Stimulated activated naive CD8-positive, alpha-beta T cell treated with anti-CD3 and anti-CD28 coated beads, Interleukin-15, Interleukin-2, amounts not matched to agents 100 ng/mL and 50 ng/mL, for 24 hours (primary cell): ENCODE data around the gene FOXJ1.

Source experiments
- H3K27ac Mint-ChIP-seq: one replicate; pipeline ENCODE4 v1.8.0; 2021; ENCODE audit warnings: mild to moderate bottlenecking, mixed read lengths
- H3K27me3 Mint-ChIP-seq: one replicate; pipeline ENCODE4 v1.8.0; 2021; ENCODE audit warnings: mixed read lengths
- H3K36me3 Mint-ChIP-seq: one replicate; pipeline ENCODE4 v1.8.0; 2021; ENCODE audit warnings: low read depth, mixed read lengths
- H3K4me1 Mint-ChIP-seq: one replicate; pipeline ENCODE4 v1.8.0; 2021; ENCODE audit warnings: low read depth, mixed read lengths
- H3K4me3 Mint-ChIP-seq: one replicate; pipeline ENCODE4 v1.8.0; 2021; ENCODE audit warnings: mild to moderate bottlenecking, mixed read lengths
- H3K9me3 Mint-ChIP-seq: one replicate; pipeline ENCODE4 v1.8.0; 2021; ENCODE audit warnings: mixed read lengths

The FOXJ1 gene

GRCh38 chr17:76125391-76125675, 15.7 kb downstream of the FOXJ1 start:
- H3K9me3 Mint-ChIP-seq = no peaks in the 10 kb centered on the region
- H3K27ac Mint-ChIP-seq = no peak overlapping the region
- H3K4me3 Mint-ChIP-seq = no peak overlapping the region
- no peaks in the 10 kb centered on the region for H3K27me3 Mint-ChIP-seq
- no peaks in the 10 kb centered on the region for H3K36me3 Mint-ChIP-seq
- peaks cover 20% of the 10 kb centered on the region for H3K4me1 Mint-ChIP-seq

GRCh38 chr17:76124582-76125390, 16.3 kb downstream of the FOXJ1 start:
- Mint-ChIP-seq H3K36me3 (no peaks in the 10 kb centered on the region), H3K27ac (peak overlapping the region; percentile 5), H3K9me3 (no peaks in the 10 kb centered on the region), H3K27me3 (no peaks in the 10 kb centered on the region), H3K4me3 (no peak overlapping the region), H3K4me1 (peaks cover 20% of the 10 kb centered on the region)

GRCh38 chr17:76123749-76124581, 17.1 kb downstream of the FOXJ1 start:
- H3K27ac Mint-ChIP-seq = no peak overlapping the region
- no peaks in the 10 kb centered on the region for H3K36me3 Mint-ChIP-seq
- H3K4me1 Mint-ChIP-seq = peaks cover 20% of the 10 kb centered on the region
- no peaks in the 10 kb centered on the region for H3K9me3 Mint-ChIP-seq
- H3K27me3 Mint-ChIP-seq = no peaks in the 10 kb centered on the region
- no peak overlapping the region for H3K4me3 Mint-ChIP-seq

GRCh38 chr17:76123191-76123499, 17.9 kb downstream of the FOXJ1 start:
- Mint-ChIP-seq H3K4me1 (peaks cover 20% of the 10 kb centered on the region), H3K27me3 (no peaks in the 10 kb centered on the region), H3K9me3 (no peaks in the 10 kb centered on the region), H3K27ac (peak overlapping the region; percentile 68), H3K36me3 (no peaks in the 10 kb centered on the region), H3K4me3 (no peak overlapping the region)

DNA sequence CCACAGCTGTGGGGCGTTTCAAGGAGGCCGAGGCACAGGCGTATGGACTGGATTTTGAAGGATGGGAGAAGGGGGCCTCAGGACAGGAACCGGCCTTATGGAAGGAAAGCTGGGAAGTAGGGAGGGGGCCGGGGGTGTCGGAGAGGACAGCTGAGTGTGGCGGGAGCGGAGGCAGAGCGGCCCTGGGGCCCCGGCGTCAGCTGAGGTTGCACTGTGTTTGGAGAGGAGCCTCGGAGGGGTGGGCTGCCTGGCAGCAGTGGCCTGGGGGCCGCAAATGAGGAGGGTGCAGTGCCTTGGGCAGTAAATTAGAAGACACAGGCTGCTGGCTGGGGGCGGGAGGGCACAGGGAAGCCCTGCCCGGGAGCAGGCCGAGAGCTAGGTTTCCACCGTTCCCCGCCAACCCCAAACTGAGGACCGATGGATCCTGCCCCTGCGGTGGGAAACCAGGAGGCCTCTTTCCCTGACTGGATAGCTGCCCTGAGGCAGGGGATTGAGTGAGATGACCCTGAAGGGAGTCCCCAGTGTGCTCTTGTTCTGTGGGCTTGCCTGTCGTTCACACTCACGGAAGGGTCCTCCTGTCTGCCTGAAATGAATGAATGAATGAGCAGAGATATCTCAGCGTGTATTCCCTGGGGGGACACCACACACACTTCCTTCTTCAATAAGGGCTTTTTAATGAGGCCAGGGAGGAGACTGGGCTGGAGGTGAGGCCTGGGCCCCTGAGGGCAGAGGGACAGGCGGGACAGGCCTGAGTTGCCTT, 18.4 kb downstream of the FOXJ1 start:
- H3K27ac Mint-ChIP-seq = peak overlapping the region; percentile 68

DNA sequence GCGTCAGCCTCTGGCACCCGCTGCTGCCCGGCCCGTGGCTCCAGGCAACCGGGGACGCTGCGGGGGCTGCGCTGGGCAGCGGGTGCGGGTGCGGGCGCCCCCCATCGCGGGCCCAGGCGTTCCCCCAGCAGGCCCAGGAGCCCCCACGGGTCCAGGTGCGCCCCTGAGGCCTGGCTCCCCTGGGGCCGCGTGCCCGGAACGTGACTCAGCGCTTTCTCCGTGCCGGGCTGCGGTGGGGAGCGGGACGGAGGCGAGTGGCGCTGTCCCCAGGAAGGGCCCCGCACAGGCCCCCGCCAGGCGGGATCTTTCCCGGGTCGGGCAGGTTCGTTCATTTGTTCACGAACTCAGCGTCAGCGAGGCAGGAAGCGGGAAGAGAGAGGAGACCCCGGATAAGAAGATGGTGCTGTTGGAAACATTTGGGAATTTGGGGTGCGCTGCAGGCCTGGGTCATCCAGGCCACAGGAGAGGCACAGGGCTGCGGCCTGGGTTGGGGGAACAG, 19.1 kb downstream of the FOXJ1 start:
- Mint-ChIP-seq H3K4me1 (peaks cover 16% of the 10 kb centered on the region), H3K9me3 (no peaks in the 10 kb centered on the region), H3K27me3 (no peaks in the 10 kb centered on the region), H3K4me3 (no peak overlapping the region), H3K36me3 (no peaks in the 10 kb centered on the region), H3K27ac (peak overlapping the region; percentile 66)

More for the DNA sequence above, 18.4 kb downstream of the FOXJ1 start:
- H3K36me3 Mint-ChIP-seq = no peaks in the 10 kb centered on the region
- no peaks in the 10 kb centered on the region for H3K9me3 Mint-ChIP-seq
- H3K27me3 Mint-ChIP-seq = no peaks in the 10 kb centered on the region
- H3K4me3 Mint-ChIP-seq = no peak overlapping the region
- peaks cover 20% of the 10 kb centered on the region for H3K4me1 Mint-ChIP-seq

DNA sequence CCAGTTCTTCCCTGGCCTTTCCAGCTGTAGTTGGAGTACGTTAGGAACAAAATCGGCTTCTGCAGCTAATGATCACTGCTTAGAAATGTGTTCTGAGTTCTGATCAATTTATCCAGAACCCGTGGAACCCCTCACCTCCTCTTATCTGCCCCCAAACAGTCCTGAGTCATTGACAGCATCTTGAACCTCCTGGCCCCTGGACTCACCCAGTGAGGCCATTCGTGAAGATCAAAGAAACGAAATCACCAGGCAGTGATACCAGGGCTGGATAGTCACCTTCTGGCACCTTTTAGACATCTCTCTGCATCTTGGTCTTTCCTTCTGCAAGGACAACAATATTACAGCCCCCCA, 20.4 kb downstream of the FOXJ1 start:
- Mint-ChIP-seq H3K27me3 (no peaks in the 10 kb centered on the region), H3K36me3 (no peaks in the 10 kb centered on the region), H3K4me3 (no peak overlapping the region), H3K4me1 (peaks cover 10% of the 10 kb centered on the region), H3K27ac (no peak overlapping the region), H3K9me3 (no peaks in the 10 kb centered on the region)

DNA sequence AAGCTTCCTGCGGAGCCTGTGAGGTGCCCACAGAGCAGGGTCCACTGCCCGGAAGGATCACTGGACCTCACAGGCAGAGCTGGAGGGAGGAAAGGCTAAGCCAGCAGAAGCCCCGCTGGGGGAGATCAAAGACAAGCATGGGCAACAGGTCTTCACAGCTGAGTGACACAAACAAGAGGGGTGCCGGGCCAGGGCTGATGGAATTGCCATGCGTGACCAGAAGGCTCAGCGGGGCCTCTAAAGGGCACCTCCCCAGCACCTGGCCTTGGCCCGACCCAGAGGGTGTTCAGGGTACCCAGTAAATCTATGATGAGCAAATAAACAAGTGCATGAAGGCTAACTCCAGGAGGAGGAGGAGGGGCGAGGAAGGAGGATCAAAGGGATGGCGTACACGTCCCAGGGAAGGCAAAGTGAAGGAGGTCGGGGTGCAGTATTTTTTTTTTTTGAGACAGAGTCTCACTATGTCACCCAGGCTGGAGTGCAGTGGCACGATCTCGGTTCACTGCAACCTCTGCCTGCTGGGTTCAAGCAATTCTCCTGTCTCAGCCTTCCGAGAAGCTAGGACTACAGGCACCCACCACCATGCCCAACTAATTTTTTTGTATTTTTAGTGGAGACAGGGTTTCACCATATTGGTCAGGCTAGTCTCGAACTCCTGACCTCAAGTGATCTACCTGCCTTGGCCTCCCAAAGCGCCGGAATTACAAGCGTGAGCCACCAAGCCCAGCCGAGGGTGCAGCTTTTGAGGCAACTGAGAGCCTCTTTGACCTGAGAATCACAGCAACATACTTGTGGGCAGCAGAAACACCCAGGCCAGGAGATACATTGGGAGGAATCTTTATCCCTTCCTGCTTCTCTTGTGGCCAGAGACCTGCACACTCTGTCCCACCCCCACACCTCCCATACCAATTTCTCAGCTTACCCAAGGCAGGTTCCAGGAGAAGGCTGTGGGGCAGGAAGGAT, 21.4 kb downstream of the FOXJ1 start:
- no peaks in the 10 kb centered on the region for H3K27me3 Mint-ChIP-seq

DNA sequence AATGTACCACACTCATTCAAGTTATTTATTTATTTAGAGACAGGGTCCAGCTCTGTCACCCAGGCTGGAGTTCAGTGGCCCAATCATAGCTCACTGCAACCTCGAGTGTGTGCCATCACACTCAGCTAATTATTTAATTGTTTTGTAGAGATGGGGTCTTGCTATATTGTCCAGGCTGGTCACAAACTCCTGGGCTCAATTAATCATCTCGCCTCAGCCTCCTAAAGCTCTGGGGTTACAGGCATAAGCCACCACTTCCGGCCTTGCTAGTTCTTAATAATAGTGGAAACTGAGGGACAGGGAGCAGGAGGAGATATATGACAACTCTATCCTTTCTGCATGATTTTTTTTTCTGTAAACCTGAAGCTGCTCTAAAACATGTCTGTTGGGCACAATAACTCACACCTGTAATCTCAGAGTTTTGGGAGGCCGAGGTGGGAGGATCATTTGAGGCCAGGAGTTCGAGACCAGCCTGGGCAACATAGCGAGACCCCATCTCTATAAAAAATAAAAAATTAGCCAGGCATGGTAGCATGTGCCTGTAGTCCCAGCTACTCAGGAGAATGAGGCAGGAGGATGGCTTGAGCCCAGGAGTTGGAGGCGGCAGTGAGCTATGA, 25.8 kb downstream of the FOXJ1 start:
- no peaks in the 10 kb centered on the region for H3K27me3 Mint-ChIP-seq
- no peaks in the 10 kb centered on the region for H3K9me3 Mint-ChIP-seq
- no peak overlapping the region for H3K27ac Mint-ChIP-seq
- no peaks in the 10 kb centered on the region for H3K4me1 Mint-ChIP-seq
- no peaks in the 10 kb centered on the region for H3K36me3 Mint-ChIP-seq
- H3K4me3 Mint-ChIP-seq = no peak overlapping the region

More for the DNA sequence above, 21.4 kb downstream of the FOXJ1 start:
- Mint-ChIP-seq H3K4me3 (no peak overlapping the region), H3K4me1 (peaks cover 10% of the 10 kb centered on the region), H3K9me3 (no peaks in the 10 kb centered on the region), H3K36me3 (no peaks in the 10 kb centered on the region), H3K27ac (no peak overlapping the region)

- H3K27me3 Mint-ChIP-seq = no peaks in the 10 kb centered on the region
- no peaks in the 10 kb centered on the region for H3K9me3 Mint-ChIP-seq
- no peak overlapping the region for H3K27ac Mint-ChIP-seq
Observed at GRCh38 chr17:76111956-76112355, 29.1 kb downstream of the FOXJ1 start.

DNA sequence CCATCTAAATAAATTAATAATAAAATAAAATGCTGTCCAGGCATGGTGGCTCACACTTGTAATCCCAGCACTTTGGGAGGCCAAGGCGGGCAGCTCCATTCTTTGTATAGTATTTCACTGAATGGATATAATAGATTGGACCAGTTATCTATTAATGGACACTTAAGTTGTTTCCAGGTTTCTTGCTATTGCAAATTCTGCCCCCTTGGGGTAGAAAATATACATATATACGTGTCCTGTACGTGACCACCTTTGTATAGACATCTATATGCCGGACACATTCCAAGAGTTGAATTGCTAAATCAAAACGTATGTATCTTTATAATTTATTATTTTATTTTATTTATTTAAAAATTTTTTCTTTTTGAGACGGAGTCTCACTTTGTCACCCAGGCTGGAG, 33.5 kb downstream of the FOXJ1 start:
- H3K4me1 Mint-ChIP-seq = peaks cover 18% of the 10 kb centered on the region
- H3K27me3 Mint-ChIP-seq = no peaks in the 10 kb centered on the region
- no peaks in the 10 kb centered on the region for H3K36me3 Mint-ChIP-seq
- no peak overlapping the region for H3K4me3 Mint-ChIP-seq
- no peaks in the 10 kb centered on the region for H3K9me3 Mint-ChIP-seq
- no peak overlapping the region for H3K27ac Mint-ChIP-seq

More at GRCh38 chr17:76111956-76112355, 29.1 kb downstream of the FOXJ1 start:
- Mint-ChIP-seq H3K4me1 (no peaks in the 10 kb centered on the region), H3K36me3 (no peaks in the 10 kb centered on the region), H3K4me3 (no peak overlapping the region)

DNA sequence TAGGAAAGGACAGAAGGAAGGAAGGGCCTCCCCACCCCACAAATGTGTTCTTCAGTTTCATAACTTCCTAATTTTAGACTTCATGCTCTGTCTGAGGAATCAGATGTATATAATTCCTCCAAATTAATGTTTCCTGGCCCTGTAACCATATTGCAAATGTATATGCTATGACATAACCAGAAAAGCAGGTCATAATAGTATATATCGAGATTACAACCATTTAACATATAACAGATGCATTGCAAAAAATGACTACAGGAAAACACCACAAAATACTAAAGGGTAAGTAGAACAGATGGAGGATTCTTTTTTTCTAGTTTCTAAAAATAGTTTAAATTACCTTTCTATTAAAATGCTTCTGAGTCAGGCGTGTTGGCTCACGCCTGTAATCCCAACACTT, 34.3 kb downstream of the FOXJ1 start:
- Mint-ChIP-seq H3K4me1 (peaks cover 23% of the 10 kb centered on the region), H3K4me3 (no peak overlapping the region), H3K36me3 (peaks cover 1% of the 10 kb centered on the region), H3K9me3 (no peaks in the 10 kb centered on the region), H3K27ac (no peak overlapping the region), H3K27me3 (no peaks in the 10 kb centered on the region)

DNA sequence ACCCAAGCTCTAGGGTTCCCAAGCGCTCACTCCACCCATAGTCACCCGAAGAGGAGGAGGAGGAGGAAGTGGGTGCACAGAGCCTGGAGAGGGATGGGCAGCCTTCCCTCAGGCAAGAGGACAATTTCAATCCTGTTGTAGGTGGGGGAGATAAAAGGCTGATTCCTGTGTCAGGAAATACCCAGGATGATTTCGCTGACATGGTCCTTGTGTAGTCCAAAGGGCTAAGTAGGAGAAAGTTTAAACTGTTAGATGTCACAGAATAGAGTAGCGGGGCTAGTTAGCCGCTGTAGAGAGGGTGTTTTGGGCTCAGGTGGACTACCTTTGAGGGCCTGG, 36.2 kb downstream of the FOXJ1 start:
- H3K9me3 Mint-ChIP-seq = no peaks in the 10 kb centered on the region
- peaks cover 12% of the 10 kb centered on the region for H3K36me3 Mint-ChIP-seq
- peaks cover 33% of the 10 kb centered on the region for H3K4me1 Mint-ChIP-seq
- H3K4me3 Mint-ChIP-seq = peak overlapping the region; percentile 97
- peak overlapping the region; percentile 95 for H3K27ac Mint-ChIP-seq
- H3K27me3 Mint-ChIP-seq = no peaks in the 10 kb centered on the region
